A673 (cell line): ENCODE results near the gene TMPRSS6.

Source experiments
- CTCF ChIP-seq: fragments of 300-800, 200-600 bp; sonication (generic); conservative IDR thresholded peaks from 2 replicates; pipeline ENCODE4 v1.5.1; 2017; ENCODE audit warnings: low read depth, mild to moderate bottlenecking, antibody characterized with exemption, low read length, moderate library complexity, mixed read lengths
- EZH2 ChIP-seq: fragments of 200-600 bp; sonication (generic); IDR thresholded peaks from 2 replicates; pipeline ENCODE4 v1.6.1; 2017; ENCODE audit warnings: borderline replicate concordance, low read depth, mild to moderate bottlenecking, mixed read lengths, antibody characterized with exemption, low read length; ENCODE audit not compliant: poor library complexity, severe bottlenecking

DNA sequence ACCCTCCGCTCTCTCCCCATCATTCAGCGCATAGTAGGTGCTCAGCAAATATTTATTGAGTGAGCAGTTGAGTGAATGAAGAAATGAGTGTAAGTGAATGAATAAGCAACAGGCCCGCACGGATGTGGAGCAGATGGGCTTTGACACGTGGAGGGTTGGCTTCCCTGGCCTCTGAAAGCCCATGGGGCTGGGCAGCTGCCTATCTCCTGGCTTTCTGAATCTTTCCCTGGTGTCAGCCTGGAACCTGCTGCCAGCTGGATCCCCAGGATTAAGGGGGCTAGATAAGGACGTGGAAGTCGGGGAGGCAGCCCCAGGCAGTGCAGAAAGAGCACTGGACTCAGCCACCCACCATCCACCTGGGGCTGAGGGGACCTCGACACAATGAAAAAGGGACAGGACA, 27.6 kb upstream of the TMPRSS6 start:
- TF ChIP-seq CTCF (no peak), EZH2 (no peak)
